NCI-H1694 treated with DMSO at 0.1 percent for 48 hours (cell line): ENCODE data around the gene NDUFAB1.
"Not testable (repeated sequence)": the region's sequence is repeated elsewhere in the genome, so short reads cannot be mapped to it uniquely, and the experiment has no call there.

ENCODE experiments used
- DNase-seq: peaks from one replicate; lab custom pipeline; 2025; lab: John Stamatoyannopoulos, UW

Gene NDUFAB1

GRCh38 chr16:23554536-23554935 is 41.6 kb downstream of the NDUFAB1 start:
- no peak for DNase-seq

DNA sequence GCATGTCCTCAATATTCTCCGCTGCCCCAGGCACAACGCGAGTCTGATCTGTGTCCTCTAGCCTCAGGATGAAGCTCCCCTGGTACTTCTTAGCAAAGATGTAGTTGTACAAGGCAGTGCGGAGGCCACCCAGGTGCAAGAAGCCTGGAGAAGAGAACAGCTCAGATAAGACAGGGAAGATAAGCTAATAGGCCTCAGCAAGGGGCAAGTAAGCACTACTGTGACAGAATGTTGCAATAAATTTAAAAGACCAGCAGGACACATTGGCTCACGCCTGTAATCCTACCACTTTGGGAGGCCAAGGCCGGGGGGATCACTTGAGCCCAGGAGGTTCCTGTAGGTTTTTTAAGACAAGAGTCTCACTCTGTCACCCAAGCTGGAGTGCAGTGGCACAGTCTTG is 44.0 kb downstream of the NDUFAB1 start:
- DNase-seq, result no peak

DNA sequence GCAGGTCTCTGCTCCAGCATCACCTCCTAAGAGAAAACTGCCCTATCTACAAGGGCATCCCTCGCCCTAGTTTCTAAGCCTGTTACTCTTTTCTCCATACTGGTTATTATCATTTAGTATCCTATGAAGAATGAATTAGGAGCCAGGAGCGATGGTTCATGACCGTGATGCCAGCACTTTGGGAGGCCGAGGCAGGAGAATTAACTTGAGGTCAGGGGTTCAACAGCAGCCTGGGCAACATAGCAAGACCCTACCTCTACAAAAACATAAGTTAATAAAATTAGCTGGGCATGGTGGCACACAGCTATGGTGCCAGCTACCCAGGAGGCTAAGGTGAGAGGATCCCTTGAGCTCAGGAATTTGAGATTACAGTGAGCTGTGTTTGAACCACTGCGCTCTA is 46.2 kb downstream of the NDUFAB1 start:
- DNase-seq, result no peak

GRCh38 chr16:23544436-23544835 is 51.7 kb downstream of the NDUFAB1 start:
- DNase-seq, result no peak

DNA sequence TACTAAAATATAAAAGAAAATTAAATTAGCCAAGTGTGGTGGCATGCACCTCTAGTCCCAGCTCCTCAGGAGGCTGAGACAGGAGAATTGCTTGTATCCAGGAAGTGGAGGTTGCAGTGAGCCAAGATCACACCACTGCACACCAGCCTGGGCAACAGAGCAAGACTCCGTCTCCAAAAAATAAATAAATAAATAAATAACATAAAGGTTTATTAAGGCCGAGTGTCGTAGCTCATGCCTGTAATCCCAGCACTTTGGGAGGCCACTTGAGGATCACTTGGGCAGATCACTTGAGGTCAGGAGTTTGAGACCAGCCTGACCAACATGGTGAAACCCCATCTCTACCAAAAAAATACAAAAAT is 55.3 kb downstream of the NDUFAB1 start:
- DNase-seq, result not testable (repeated sequence)

GRCh38 chr16:23539984-23540816 is 55.9 kb downstream of the NDUFAB1 start:
- no peak for DNase-seq

- DNase-seq, result no peak
Observed at GRCh38 chr16:23538919-23539278, 57.2 kb downstream of the NDUFAB1 start.

DNA sequence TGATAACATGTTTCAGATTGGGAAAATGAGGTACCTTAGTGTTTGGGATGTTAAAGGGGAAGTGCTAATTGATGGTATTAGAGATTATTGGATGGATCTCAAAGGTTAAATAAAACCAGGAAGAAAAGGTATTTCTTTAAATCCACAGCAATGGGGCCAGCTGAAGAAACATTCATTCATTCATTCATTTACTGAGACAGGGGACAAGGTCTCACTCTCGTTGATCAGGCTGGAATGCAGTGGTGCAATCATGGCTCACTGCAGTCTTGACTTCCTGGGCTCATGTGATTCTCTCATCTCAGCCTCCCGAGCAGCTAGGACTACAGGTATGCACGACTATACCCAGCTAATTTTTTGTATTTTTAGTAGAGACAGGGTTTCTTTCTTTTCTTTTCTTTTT is 58.7 kb downstream of the NDUFAB1 start:
- DNase-seq, result no peak

DNA sequence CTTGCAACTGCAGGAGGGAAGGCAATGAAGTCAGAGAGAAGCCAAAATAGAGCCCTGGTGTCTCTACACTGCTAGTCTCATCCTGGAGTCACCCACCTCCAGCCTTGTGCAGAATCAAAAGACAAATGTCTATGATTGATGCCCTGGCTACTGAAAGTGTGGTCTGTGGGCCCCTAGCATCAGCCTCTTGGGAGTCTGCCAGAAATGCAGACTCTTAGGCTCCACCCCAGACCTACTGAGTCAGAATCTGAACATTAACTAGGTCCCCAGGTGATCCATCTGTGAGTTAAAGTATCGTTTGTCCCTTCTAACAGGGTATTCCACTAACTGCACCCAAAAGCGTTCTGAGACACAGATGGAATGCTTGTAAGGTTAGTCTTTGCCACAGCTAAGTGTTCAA is 60.2 kb downstream of the NDUFAB1 start:
- no peak for DNase-seq

- DNase-seq, result no peak
Observed at GRCh38 chr16:23534868-23535860, 61.0 kb downstream of the NDUFAB1 start.

DNA sequence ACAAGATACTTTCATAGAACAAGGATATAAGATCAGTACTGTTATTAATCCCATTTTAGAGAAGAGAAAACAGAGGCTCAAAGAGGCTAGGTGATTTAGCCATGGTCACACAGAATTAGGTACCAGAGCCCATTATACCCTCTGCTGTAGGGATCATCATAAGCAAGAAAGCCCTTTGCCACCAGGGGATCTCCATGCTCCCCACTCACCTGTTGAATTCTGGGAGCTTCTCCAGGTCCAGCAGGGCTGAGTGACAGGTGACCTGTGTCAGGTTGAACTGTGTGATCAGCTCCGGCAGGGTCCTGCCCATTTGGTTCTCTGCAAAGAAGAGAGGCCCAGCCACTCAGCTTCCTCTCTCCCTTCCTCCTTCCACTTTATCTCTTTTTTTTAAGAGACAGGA is 63.7 kb downstream of the NDUFAB1 start:
- DNase-seq, result no peak
